Panc1 (cell line): ENCODE measurements around the gene CCR9. TPM values are rescaled to one million over a fixed set of nuclear protein-coding genes. Genes with fewer than 3 reads are reported as not detected.
A peak's percentile ranks its signal among the peaks of the same experiment; 100 is the strongest.

Experiments
- ATAC-seq: fragments of 200-7000 bp; cut with Tn5 transposase; 2 replicates; pipeline ENCODE4 v1.9.1; 2020; ENCODE audit warnings: mild to moderate bottlenecking, moderate library complexity
- BruUV-seq: library from RNA; stranded (reverse); fragments of 400-500 nt; replicated peaks from 2 replicates; lab custom pipeline; 2021; lab: Mats Ljungman, UMichigan
- CTCF ChIA-PET: fragments of 300-600 bp; sonication (Branson Sonifier 250); formaldehyde crosslinking; loops from one replicate; lab custom pipeline; 2022; ENCODE audit warnings: antibody characterized with exemption; lab: Charles Lee
- POLR2A ChIA-PET: fragments of 300-600 bp; sonication (Branson Sonifier 250); formaldehyde crosslinking; loops from one replicate; lab custom pipeline; 2022; ENCODE audit warnings: antibody characterized with exemption; lab: Charles Lee
- DNase-seq: peaks from one replicate; pipeline ENCODE4 v3.0.0-alpha.2; 2010; ENCODE audit warnings: low read depth, low spot score
- H3K27ac ChIP-seq: 2 replicates; pipeline ENCODE4 v1.5.1; 2011; ENCODE audit warnings: mild to moderate bottlenecking, low read length, inconsistent platforms
- H3K27me3 ChIP-seq: fragments of 200-500 bp; sonication (Bioruptor generic); 2 replicates; pipeline ENCODE4 v1.6.0; 2014; ENCODE audit warnings: low read length, inconsistent platforms; ENCODE audit not compliant: control insufficient read depth, insufficient read depth
- H3K36me3 ChIP-seq: fragments of 200-500 bp; sonication (Bioruptor generic); 2 replicates; pipeline ENCODE4 v1.5.1; 2014; ENCODE audit warnings: inconsistent platforms, mild to moderate bottlenecking, low read length, moderate library complexity; ENCODE audit not compliant: control insufficient read depth, insufficient read depth
- H3K4me1 ChIP-seq: 2 replicates; pipeline ENCODE4 v1.5.1; 2011; ENCODE audit warnings: inconsistent platforms, mild to moderate bottlenecking, low read length, moderate library complexity; ENCODE audit not compliant: control insufficient read depth, insufficient read depth
- H3K4me3 ChIP-seq, 2 experiments: 2 replicates each; pipeline ENCODE4 v1.5.1; 2011 to 2012; ENCODE audit warnings: low read depth in 2 of 2, low read length in 2 of 2, mild to moderate bottlenecking in 2 of 2, inconsistent platforms in 1 of 2, moderate library complexity in 1 of 2
- H3K9me3 ChIP-seq: fragments of 200-500 bp; sonication (Bioruptor generic); 2 replicates; pipeline ENCODE4 v1.5.1; 2014; ENCODE audit warnings: low read depth, mild to moderate bottlenecking, inconsistent platforms, low read length, moderate library complexity; ENCODE audit not compliant: control insufficient read depth, insufficient read depth
- POLR2AphosphoS5 ChIP-seq: IDR thresholded peaks from 2 replicates; pipeline ENCODE4 v1.6.1; 2012; ENCODE audit warnings: mild to moderate bottlenecking, low read depth, low read length, moderate library complexity
- SIN3A ChIP-seq: IDR thresholded peaks from 2 replicates; pipeline ENCODE4 v1.6.1; 2012; ENCODE audit warnings: low read depth, mild to moderate bottlenecking, low read length, moderate library complexity, borderline replicate concordance; ENCODE audit not compliant: insufficient read depth
- TCF7L2 ChIP-seq: IDR thresholded peaks from 2 replicates; pipeline ENCODE4 v1.6.1; 2011; ENCODE audit warnings: mild to moderate bottlenecking, low read depth, low read length, inconsistent platforms
- in situ Hi-C: cut with HindIII; loops from 2 replicates; pipeline ENCODE4 v1.10.0; 2016; ENCODE audit warnings: low sequenced_read_pairs, low pct_unique_long_range_greater_than_20kb
- intact Hi-C: fragments of 100-400 bp; cut with micrococcal nuclease; formaldehyde crosslinking; loops from one replicate; pipeline ENCODE4 v1.10.0; 2022; ENCODE audit not compliant: unreplicated experiment
- total RNA-seq: library from RNA; stranded (reverse); gene quantifications from one replicate; pipeline ENCODE4 v1.2.1, GENCODE V29; 2021; ENCODE audit not compliant: unreplicated experiment
- TF ChIP-seq, protein P1 (sequence below), 2 experiments: IDR thresholded peaks; 2 replicates each; pipeline ENCODE4 v1.6.1; 2011 to 2012; ENCODE audit warnings: low read depth in 2 of 2, control low read depth in 1 of 2, low read length in 1 of 2, mild to moderate bottlenecking in 1 of 2, moderate library complexity in 1 of 2; ENCODE audit not compliant: insufficient read depth in 1 of 2
- TF ChIP-seq, protein P2 (sequence below): fragments of 450-650 bp; IDR thresholded peaks from 2 replicates; pipeline ENCODE4 v1.5.1; 2017; ENCODE audit warnings: mild to moderate bottlenecking

CCR9 gene
- total RNA-seq, 1 experiment from 2014 or later = not detected

DNA sequence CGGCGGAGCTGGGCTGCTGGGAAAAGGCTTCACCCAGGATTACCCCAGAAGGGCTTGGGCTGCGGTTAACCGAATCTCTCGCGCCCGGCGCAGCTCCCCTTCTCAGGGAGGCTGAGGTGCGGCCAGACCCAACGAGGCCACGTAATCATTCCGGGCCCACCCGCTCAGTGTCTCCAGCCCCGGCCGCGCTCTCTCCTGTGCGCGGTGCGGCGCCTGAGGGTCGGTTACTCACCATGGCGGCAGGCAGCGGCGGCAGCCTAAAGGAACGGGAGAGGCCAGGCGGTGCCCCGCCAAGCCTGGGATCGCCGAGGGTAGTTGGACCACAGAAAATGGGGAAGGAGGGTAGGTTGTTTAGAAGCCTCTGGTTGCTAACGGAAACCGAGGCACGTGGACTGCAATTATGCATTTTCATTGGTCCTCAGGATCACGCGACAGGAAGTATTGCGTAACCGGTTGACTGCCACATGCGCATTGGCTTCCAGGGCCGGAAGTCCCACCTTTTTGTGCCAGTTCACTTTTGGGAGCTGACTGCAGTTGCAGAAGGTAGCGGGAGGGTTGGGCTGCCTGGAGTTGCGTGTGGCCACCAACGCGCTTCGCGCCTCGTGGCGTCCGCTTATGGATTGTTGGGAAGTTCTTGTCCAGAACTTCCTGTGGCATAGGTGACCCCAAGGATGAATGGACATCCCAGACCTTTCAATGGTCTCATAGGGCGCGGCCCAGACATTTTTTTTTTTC, 44.4 kb upstream of the CCR9 start, which contains the start of gene LZTFL1:
Gene LZTFL1 (minus strand): TSS at position 363 of the 735 bp plus-strand sequence. CDS start 128 bp downstream, at position 235.
- TF ChIP-seq TCF7L2 (no peak), POLR2AphosphoS5 (peak; percentile 70), SIN3A (peak; percentile 99)
- TF ChIP-seq, protein P1, sequence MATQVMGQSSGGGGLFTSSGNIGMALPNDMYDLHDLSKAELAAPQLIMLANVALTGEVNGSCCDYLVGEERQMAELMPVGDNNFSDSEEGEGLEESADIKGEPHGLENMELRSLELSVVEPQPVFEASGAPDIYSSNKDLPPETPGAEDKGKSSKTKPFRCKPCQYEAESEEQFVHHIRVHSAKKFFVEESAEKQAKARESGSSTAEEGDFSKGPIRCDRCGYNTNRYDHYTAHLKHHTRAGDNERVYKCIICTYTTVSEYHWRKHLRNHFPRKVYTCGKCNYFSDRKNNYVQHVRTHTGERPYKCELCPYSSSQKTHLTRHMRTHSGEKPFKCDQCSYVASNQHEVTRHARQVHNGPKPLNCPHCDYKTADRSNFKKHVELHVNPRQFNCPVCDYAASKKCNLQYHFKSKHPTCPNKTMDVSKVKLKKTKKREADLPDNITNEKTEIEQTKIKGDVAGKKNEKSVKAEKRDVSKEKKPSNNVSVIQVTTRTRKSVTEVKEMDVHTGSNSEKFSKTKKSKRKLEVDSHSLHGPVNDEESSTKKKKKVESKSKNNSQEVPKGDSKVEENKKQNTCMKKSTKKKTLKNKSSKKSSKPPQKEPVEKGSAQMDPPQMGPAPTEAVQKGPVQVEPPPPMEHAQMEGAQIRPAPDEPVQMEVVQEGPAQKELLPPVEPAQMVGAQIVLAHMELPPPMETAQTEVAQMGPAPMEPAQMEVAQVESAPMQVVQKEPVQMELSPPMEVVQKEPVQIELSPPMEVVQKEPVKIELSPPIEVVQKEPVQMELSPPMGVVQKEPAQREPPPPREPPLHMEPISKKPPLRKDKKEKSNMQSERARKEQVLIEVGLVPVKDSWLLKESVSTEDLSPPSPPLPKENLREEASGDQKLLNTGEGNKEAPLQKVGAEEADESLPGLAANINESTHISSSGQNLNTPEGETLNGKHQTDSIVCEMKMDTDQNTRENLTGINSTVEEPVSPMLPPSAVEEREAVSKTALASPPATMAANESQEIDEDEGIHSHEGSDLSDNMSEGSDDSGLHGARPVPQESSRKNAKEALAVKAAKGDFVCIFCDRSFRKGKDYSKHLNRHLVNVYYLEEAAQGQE (IDR thresholded peaks at IDR 0.05; ENCODE audit: insufficient read depth in 1 of 2, low read depth in 2 of 2, low read length in 1 of 2) = peak in 1 of 2 experiments; percentile 35; a peak in 1 of 4 replicates
- TF ChIP-seq, protein P2, sequence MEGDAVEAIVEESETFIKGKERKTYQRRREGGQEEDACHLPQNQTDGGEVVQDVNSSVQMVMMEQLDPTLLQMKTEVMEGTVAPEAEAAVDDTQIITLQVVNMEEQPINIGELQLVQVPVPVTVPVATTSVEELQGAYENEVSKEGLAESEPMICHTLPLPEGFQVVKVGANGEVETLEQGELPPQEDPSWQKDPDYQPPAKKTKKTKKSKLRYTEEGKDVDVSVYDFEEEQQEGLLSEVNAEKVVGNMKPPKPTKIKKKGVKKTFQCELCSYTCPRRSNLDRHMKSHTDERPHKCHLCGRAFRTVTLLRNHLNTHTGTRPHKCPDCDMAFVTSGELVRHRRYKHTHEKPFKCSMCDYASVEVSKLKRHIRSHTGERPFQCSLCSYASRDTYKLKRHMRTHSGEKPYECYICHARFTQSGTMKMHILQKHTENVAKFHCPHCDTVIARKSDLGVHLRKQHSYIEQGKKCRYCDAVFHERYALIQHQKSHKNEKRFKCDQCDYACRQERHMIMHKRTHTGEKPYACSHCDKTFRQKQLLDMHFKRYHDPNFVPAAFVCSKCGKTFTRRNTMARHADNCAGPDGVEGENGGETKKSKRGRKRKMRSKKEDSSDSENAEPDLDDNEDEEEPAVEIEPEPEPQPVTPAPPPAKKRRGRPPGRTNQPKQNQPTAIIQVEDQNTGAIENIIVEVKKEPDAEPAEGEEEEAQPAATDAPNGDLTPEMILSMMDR = no peak
- no TSS peak for BruUV-seq
- Histone ChIP-seq H3K36me3 (no peaks in the 10 kb centered on the region; the same call in 1 of the 2 replicates), H3K27ac (peak within 1 kb of the TSS; percentile 78), H3K9me3 (no peaks in the 10 kb centered on the region), H3K4me1 (no peaks in the 10 kb centered on the region), H3K27me3 (peaks cover 3% of the 10 kb centered on the region), H3K4me3 (peak within 1 kb of the TSS; percentile 80 to 90)
- POLR2A ChIA-PET = interaction anchor here (0.6 to 0.7 kb wide), 2 partner anchors 11 to 38 kb away, joined by 3 read pairs; no protein-coding TSS in a partner anchor
- ATAC-seq = peak; percentile 98
- in situ Hi-C loops (no loop called here), intact Hi-C loops (no loop called here)
- peak; percentile 80 for DNase-seq
- CTCF ChIA-PET = no interaction called here

DNA sequence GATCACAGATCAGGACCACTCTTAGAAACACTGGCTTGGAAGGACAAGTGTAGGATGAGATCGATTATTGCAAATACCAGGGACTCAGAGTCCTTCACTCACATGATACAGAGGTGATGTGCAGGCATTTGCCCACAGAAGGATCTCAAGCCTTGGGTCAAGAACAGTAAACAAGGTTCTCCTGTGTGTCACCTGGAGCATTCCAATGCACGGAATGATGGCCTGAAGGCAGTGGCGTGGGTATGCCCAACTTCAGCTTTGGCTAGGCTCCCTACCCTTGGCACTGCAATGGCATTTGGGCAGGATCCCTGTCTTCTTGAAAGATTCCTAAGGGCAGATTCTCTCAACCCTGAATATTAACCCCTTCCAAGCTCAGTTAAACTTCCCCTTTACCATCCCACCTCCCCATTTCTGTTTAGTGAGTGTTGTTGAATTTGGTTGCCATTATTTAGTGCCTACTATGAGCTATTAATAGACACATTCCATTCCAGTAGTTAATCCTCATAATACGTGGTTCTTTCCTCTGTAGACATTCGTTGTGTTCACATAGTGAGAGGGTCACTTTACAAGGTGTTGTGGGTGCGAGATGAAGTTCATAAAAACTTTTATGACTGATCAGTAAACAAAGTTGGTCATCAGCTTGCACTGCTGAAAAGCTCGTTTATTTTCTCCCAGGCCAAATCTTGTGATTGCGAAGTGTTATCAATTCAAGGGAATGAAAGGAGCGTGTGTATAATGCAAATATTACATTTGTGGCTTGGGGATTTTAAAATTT, 43.3 kb upstream of the CCR9 start:
- ChIA-PET POLR2A (interaction anchor here (0.7 kb wide), 1 partner anchor 12 kb away, joined by 3 read pairs; no protein-coding TSS in a partner anchor), CTCF (no interaction called here)
- DNase-seq (no peak), ATAC-seq (no peak)
- intact Hi-C loops (no loop called here), in situ Hi-C loops (no loop called here)
- no peaks in the 10 kb centered on the region; the same call in 1 of the 2 replicates for H3K36me3 ChIP-seq
- H3K27ac ChIP-seq = no peak overlapping the region; the same call in 1 of the 2 replicates
- no peaks in the 10 kb centered on the region for H3K9me3 ChIP-seq
- peaks cover 5% of the 10 kb centered on the region for H3K27me3 ChIP-seq
- H3K4me1 ChIP-seq = no peaks in the 10 kb centered on the region
- no TSS peak for BruUV-seq
- no peak for TF ChIP-seq TCF7L2
- TF ChIP-seq POLR2AphosphoS5 = no peak
- TF ChIP-seq, protein P1 (IDR thresholded peaks at IDR 0.05; ENCODE audit: insufficient read depth in 1 of 2, low read depth in 2 of 2, low read length in 1 of 2) = no peak
- no peak for TF ChIP-seq SIN3A
- TF ChIP-seq, protein P2 = no peak
- no peak overlapping the region for H3K4me3 ChIP-seq
